C4-2B (cell line): ENCODE data around the gene OR8B4.

ENCODE experiments used
- CTCF ChIP-seq: fragments of 450-650 bp; conservative IDR thresholded peaks from 2 replicates; pipeline ENCODE4 v1.5.1; 2017; ENCODE audit warnings: mild to moderate bottlenecking
- ZFX ChIP-seq: fragments of 450-650 bp; IDR thresholded peaks from 2 replicates; pipeline ENCODE4 v1.6.1; 2017

GRCh38 chr11:124442442-124442841 is 17.8 kb upstream of the OR8B4 start:
- TF ChIP-seq CTCF (no peak), ZFX (no peak)
